Measurements from ENCODE around the gene EMP2.

Gene EMP2

GRCh38 chr16:10552281-10552680 lies 28.1 kb downstream of the EMP2 start:
- no peak overlapping the region for H3K4me3 ChIP-seq (ENCODE audit: low read depth, low read length)
- no peak for TF ChIP-seq CTCF (IDR thresholded peaks at IDR 0.05; ENCODE audit: insufficient read depth, low read depth, low read length, missing control alignments)
- no peak for DNase-seq (ENCODE audit: low read depth)

DNA sequence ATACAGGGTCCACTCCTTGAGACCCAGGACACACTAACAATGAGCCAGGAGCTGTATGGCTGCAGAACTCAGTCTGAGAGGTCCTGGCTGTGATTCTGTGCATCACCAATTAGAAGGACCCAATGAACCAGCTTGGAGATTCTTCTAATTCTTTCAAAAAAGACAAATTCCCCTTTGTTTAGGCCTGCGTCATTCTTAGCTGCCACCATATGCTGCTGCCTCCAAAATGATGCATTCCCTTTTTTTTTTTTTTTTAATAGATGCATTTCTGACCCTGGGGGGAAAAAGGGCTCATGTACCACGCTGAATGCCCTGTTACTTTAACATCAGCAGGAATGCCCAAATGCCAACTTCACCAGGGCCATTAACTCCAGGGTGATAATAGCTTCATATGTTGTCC lies 28.5 kb downstream of the EMP2 start:
- DNase-seq (ENCODE audit: low read depth) = no peak
- H3K4me3 ChIP-seq (ENCODE audit: low read depth, low read length) = no peak overlapping the region
- no peak for TF ChIP-seq CTCF (IDR thresholded peaks at IDR 0.05; ENCODE audit: insufficient read depth, low read depth, low read length, missing control alignments)

DNA sequence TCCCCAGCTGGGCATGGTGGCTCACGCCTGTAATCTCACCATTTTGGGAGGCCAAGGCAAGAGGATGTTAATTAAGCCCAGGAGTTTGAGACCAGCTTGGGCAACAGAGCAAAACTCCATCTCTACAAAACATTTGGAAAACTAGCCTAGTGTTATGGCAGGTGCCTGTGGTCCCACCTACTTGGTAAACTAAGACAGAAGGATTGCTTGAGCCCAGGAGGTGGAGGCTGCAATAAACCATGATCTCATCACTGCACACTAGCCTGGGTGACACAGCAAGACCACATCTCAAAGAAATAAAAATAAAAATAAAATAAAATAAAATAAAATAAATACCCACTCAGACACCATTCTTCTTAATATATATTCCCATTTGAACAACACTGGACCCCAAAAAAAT lies 32.0 kb downstream of the EMP2 start:
- no peak for TF ChIP-seq CTCF (IDR thresholded peaks at IDR 0.05; ENCODE audit: insufficient read depth, low read depth, low read length, missing control alignments)
- no peak for DNase-seq (ENCODE audit: low read depth)
- H3K4me3 ChIP-seq (ENCODE audit: low read depth, low read length) = no peak overlapping the region

DNA sequence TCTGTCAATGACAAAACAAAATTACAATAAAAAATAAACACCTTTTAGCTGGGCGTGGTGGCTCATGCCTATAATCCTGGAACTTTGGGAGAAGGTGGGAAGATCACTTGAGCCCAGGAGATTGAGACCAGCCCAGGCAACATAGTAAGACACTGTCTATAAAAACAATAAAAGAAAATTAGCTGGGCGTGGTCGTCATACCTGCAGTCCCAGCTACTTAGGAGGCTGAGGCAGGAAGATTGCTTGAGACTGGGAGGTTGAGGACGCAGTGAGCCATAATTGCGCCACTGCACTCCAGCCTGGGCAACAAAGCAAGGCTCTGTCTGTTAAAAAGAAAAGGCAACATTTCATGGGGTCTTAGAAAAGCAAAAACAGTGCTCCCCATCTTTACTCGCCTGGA lies 32.7 kb downstream of the EMP2 start:
- no peak for TF ChIP-seq CTCF (IDR thresholded peaks at IDR 0.05; ENCODE audit: insufficient read depth, low read depth, low read length, missing control alignments)
- no peak overlapping the region for H3K4me3 ChIP-seq (ENCODE audit: low read depth, low read length)
- no peak for DNase-seq (ENCODE audit: low read depth)

DNA sequence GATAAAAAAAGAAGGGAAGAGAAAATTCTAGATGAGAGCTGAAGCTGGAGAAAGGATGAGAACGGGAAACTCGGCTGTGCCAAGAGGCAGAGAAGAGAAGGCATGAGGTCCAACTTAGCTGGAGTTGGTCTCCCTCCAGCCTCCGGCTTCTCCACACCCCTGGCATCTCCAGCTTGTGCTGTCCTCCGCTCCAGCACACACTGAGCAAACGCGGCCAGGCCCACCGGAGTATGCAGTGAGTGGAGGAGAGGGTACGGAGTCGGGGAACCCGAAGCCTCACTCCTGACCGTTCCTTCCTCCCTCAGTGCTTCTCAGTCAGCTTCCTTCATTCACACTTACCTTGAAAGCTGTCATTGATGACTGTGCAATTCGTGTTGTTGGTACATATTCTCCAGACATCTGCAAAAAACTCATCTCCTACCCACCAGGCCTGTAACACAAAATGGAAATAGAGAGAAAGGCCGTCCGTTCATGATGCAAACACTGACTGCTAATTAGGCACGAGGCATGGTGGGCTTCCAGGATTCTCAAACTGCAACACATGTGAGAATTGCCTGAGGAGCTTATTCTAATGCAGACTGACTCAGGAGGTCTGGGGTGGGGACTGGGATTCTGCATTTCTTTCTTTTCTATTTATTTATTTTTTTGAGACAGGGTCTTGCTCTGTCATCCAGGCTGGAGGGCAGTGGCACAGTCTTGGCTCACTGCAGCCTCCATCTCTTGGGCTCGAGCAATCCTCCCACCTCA lies 37.0 kb downstream of the EMP2 start:
- TF ChIP-seq CTCF (IDR thresholded peaks at IDR 0.05; ENCODE audit: insufficient read depth, low read depth, low read length, missing control alignments) = no peak
- DNase-seq (ENCODE audit: low read depth) = no peak
- no peak overlapping the region for H3K4me3 ChIP-seq (ENCODE audit: low read depth, low read length)

GRCh38 chr16:10541366-10541765 lies 39.0 kb downstream of the EMP2 start:
- DNase-seq (ENCODE audit: low read depth) = no peak
- H3K4me3 ChIP-seq (ENCODE audit: low read depth, low read length) = no peak overlapping the region
- no peak for TF ChIP-seq CTCF (IDR thresholded peaks at IDR 0.05; ENCODE audit: insufficient read depth, low read depth, low read length, missing control alignments)

DNA sequence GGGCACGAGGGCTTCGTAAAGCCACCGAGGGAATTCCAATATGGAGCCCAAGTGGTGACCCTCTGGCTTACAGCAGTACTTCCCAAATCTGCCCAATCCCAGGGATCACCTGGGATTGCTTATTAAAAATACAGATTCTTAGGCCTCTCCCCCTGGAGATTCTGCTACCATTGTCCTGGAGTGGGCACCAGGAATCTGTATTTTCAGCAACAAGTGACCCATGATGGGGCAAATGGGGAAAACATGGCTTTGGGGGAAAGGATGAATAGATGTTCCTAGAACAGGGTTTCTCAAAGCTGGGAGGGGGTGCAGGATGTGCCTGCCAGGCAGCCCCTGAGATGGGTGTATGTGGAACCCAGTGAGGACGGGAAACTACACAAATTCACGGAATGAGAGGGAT lies 40.6 kb downstream of the EMP2 start:
- TF ChIP-seq CTCF (IDR thresholded peaks at IDR 0.05; ENCODE audit: insufficient read depth, low read depth, low read length, missing control alignments) = no peak
- H3K4me3 ChIP-seq (ENCODE audit: low read depth, low read length) = no peak overlapping the region
- no peak for DNase-seq (ENCODE audit: low read depth)
